ENCODE data around the gene RAB24.

GRCh38 chr5:177349762-177350161 is 46.2 kb upstream of the RAB24 start:
- no peak for TF ChIP-seq CTCF (optimal IDR thresholded peaks at IDR 0.05 in 1 of 3, IDR thresholded peaks at IDR 0.05 in 1 of 3, conservative IDR thresholded peaks at IDR 0.05 in 1 of 3; ENCODE audit: extremely low read depth in 1 of 3, insufficient read depth in 2 of 3, low read length in 3 of 3)
- TF ChIP-seq EZH2 (IDR thresholded peaks at IDR 0.05; ENCODE audit: low read length): no peak
